Activated naive CD8-positive, alpha-beta T cell (primary cell): Measurements from ENCODE around the gene ARPIN.

Source experiments
- H3K27ac Mint-ChIP-seq: one replicate; pipeline ENCODE4 v1.8.0; 2021; ENCODE audit warnings: mixed read lengths
- H3K27me3 Mint-ChIP-seq: one replicate; pipeline ENCODE4 v1.8.0; 2021; ENCODE audit warnings: mixed read lengths
- H3K36me3 Mint-ChIP-seq: one replicate; pipeline ENCODE4 v1.8.0; 2021; ENCODE audit warnings: mixed read lengths
- H3K4me1 Mint-ChIP-seq: one replicate; pipeline ENCODE4 v1.8.0; 2021; ENCODE audit warnings: low read depth, mixed read lengths
- H3K4me3 Mint-ChIP-seq: one replicate; pipeline ENCODE4 v1.8.0; 2021; ENCODE audit warnings: mild to moderate bottlenecking, mixed read lengths
- H3K9me3 Mint-ChIP-seq: one replicate; pipeline ENCODE4 v1.8.0; 2021; ENCODE audit warnings: low read depth, mixed read lengths

ARPIN gene

GRCh38 chr15:89928421-89928820 is 15.7 kb upstream of the ARPIN start:
- Mint-ChIP-seq H3K27ac (no peak overlapping the region), H3K4me1 (no peaks in the 10 kb centered on the region), H3K4me3 (no peak overlapping the region), H3K9me3 (no peaks in the 10 kb centered on the region), H3K27me3 (peaks cover 2% of the 10 kb centered on the region), H3K36me3 (peaks cover 2% of the 10 kb centered on the region)

- Mint-ChIP-seq H3K36me3 (no peaks in the 10 kb centered on the region), H3K27ac (no peak overlapping the region), H3K4me3 (no peak overlapping the region)
These were observed 13.4 kb upstream of the ARPIN start for GRCh38 chr15:89926158-89926557.

GRCh38 chr15:89917442-89918101 is 4.8 kb upstream of the ARPIN start:
- Mint-ChIP-seq H3K27ac (no peak overlapping the region), H3K9me3 (no peaks in the 10 kb centered on the region), H3K4me1 (peaks cover 3% of the 10 kb centered on the region), H3K36me3 (no peaks in the 10 kb centered on the region), H3K27me3 (peaks cover 8% of the 10 kb centered on the region), H3K4me3 (no peak overlapping the region)

More at GRCh38 chr15:89926158-89926557, 13.4 kb upstream of the ARPIN start:
- Mint-ChIP-seq H3K27me3 (no peaks in the 10 kb centered on the region), H3K4me1 (no peaks in the 10 kb centered on the region), H3K9me3 (no peaks in the 10 kb centered on the region)

- H3K4me3 Mint-ChIP-seq: no peak overlapping the region
- no peaks in the 10 kb centered on the region for H3K36me3 Mint-ChIP-seq
- H3K27ac Mint-ChIP-seq: no peak overlapping the region
- peaks cover 12% of the 10 kb centered on the region for H3K27me3 Mint-ChIP-seq
- peaks cover 5% of the 10 kb centered on the region for H3K4me1 Mint-ChIP-seq
- H3K9me3 Mint-ChIP-seq: no peaks in the 10 kb centered on the region
These were observed 3.9 kb upstream of the ARPIN start for GRCh38 chr15:89916660-89917059.

GRCh38 chr15:89912145-89912673 is 543 bp downstream of the ARPIN start:
- no peaks in the 10 kb centered on the region for H3K9me3 Mint-ChIP-seq
- no peaks in the 10 kb centered on the region for H3K36me3 Mint-ChIP-seq
- no peak overlapping the region for H3K27ac Mint-ChIP-seq
- peaks cover 8% of the 10 kb centered on the region for H3K4me1 Mint-ChIP-seq
- peaks cover 20% of the 10 kb centered on the region for H3K27me3 Mint-ChIP-seq
- H3K4me3 Mint-ChIP-seq: peak overlapping the region; percentile 38

- Mint-ChIP-seq H3K4me3 (peak overlapping the region; percentile 38), H3K36me3 (no peaks in the 10 kb centered on the region), H3K27me3 (peaks cover 17% of the 10 kb centered on the region), H3K9me3 (no peaks in the 10 kb centered on the region), H3K27ac (no peak overlapping the region), H3K4me1 (peaks cover 8% of the 10 kb centered on the region)
These were observed 1.7 kb downstream of the ARPIN start for GRCh38 chr15:89910891-89911626.

GRCh38 chr15:89909611-89910010 is 3.1 kb downstream of the ARPIN start:
- H3K4me1 Mint-ChIP-seq: peaks cover 8% of the 10 kb centered on the region
- no peak overlapping the region for H3K27ac Mint-ChIP-seq
- no peak overlapping the region for H3K4me3 Mint-ChIP-seq
- no peaks in the 10 kb centered on the region for H3K36me3 Mint-ChIP-seq
- H3K9me3 Mint-ChIP-seq: no peaks in the 10 kb centered on the region
- peaks cover 14% of the 10 kb centered on the region for H3K27me3 Mint-ChIP-seq

GRCh38 chr15:89908226-89908625 is 4.5 kb downstream of the ARPIN start:
- no peaks in the 10 kb centered on the region for H3K36me3 Mint-ChIP-seq
- H3K4me3 Mint-ChIP-seq: no peak overlapping the region
- peaks cover 12% of the 10 kb centered on the region for H3K27me3 Mint-ChIP-seq
- no peaks in the 10 kb centered on the region for H3K9me3 Mint-ChIP-seq
- peaks cover 8% of the 10 kb centered on the region for H3K4me1 Mint-ChIP-seq
- H3K27ac Mint-ChIP-seq: no peak overlapping the region

- Mint-ChIP-seq H3K36me3 (no peaks in the 10 kb centered on the region), H3K4me3 (no peak overlapping the region), H3K27me3 (peaks cover 12% of the 10 kb centered on the region), H3K27ac (no peak overlapping the region), H3K9me3 (no peaks in the 10 kb centered on the region), H3K4me1 (peaks cover 5% of the 10 kb centered on the region)
These were observed 5.5 kb downstream of the ARPIN start for GRCh38 chr15:89907289-89907688.

- Mint-ChIP-seq H3K4me1 (peaks cover 3% of the 10 kb centered on the region), H3K9me3 (no peaks in the 10 kb centered on the region), H3K27ac (no peak overlapping the region), H3K36me3 (no peaks in the 10 kb centered on the region), H3K4me3 (no peak overlapping the region), H3K27me3 (peaks cover 3% of the 10 kb centered on the region)
These were observed 6.8 kb downstream of the ARPIN start for GRCh38 chr15:89905846-89906378.

GRCh38 chr15:89904519-89904918 is 8.2 kb downstream of the ARPIN start:
- H3K4me1 Mint-ChIP-seq: peaks cover 3% of the 10 kb centered on the region
- H3K9me3 Mint-ChIP-seq: no peaks in the 10 kb centered on the region
- H3K36me3 Mint-ChIP-seq: no peaks in the 10 kb centered on the region
- H3K27ac Mint-ChIP-seq: no peak overlapping the region
- H3K4me3 Mint-ChIP-seq: no peak overlapping the region
- no peaks in the 10 kb centered on the region for H3K27me3 Mint-ChIP-seq

- Mint-ChIP-seq H3K27ac (no peak overlapping the region), H3K36me3 (no peaks in the 10 kb centered on the region), H3K9me3 (no peaks in the 10 kb centered on the region), H3K27me3 (no peaks in the 10 kb centered on the region), H3K4me3 (no peak overlapping the region), H3K4me1 (peaks cover 3% of the 10 kb centered on the region)
These were observed 9.0 kb downstream of the ARPIN start for GRCh38 chr15:89903858-89904130.

GRCh38 chr15:89903015-89903857 is 9.5 kb downstream of the ARPIN start:
- Mint-ChIP-seq H3K9me3 (no peaks in the 10 kb centered on the region), H3K36me3 (no peaks in the 10 kb centered on the region), H3K27me3 (no peaks in the 10 kb centered on the region), H3K27ac (no peak overlapping the region), H3K4me1 (peaks cover 2% of the 10 kb centered on the region), H3K4me3 (no peak overlapping the region)

- no peaks in the 10 kb centered on the region for H3K4me1 Mint-ChIP-seq
- H3K27ac Mint-ChIP-seq: no peak overlapping the region
- no peaks in the 10 kb centered on the region for H3K27me3 Mint-ChIP-seq
- H3K9me3 Mint-ChIP-seq: no peaks in the 10 kb centered on the region
- no peaks in the 10 kb centered on the region for H3K36me3 Mint-ChIP-seq
- H3K4me3 Mint-ChIP-seq: no peak overlapping the region
These were observed 11.9 kb downstream of the ARPIN start for GRCh38 chr15:89900849-89901248.
